C4-2B (cell line): ENCODE measurements around the gene SLC3A2.

Source experiments
- CTCF ChIP-seq: fragments of 450-650 bp; conservative IDR thresholded peaks from 2 replicates; pipeline ENCODE4 v1.5.1; 2017; ENCODE audit warnings: mild to moderate bottlenecking
- ZFX ChIP-seq: fragments of 450-650 bp; IDR thresholded peaks from 2 replicates; pipeline ENCODE4 v1.6.1; 2017

GRCh38 chr11:62931499-62932278 lies 51.0 kb downstream of the SLC3A2 start:
- TF ChIP-seq CTCF (no peak), ZFX (no peak)
